HG03060 (cell line): ENCODE data around the gene HIBCH.
"Not testable (repeated sequence)": the region's sequence is repeated elsewhere in the genome, so short reads cannot be mapped to it uniquely, and the experiment has no call there.

Experiments used
- ATAC-seq: cut with Tn5 transposase; IDR thresholded peaks from one replicate; pipeline ENCODE4 v1.9.1; 2021; ENCODE audit warnings: low read depth, moderate number of reproducible peaks; ENCODE audit not compliant: unreplicated experiment

HIBCH gene

GRCh38 chr2:190311893-190312634, 7.6 kb downstream of the HIBCH start:
- no peak for ATAC-seq

- ATAC-seq = no peak
Measured at GRCh38 chr2:190308031-190308430, 11.6 kb downstream of the HIBCH start.

GRCh38 chr2:190304404-190304803, 15.2 kb downstream of the HIBCH start:
- no peak for ATAC-seq

GRCh38 chr2:190303647-190304046, 16.0 kb downstream of the HIBCH start:
- no peak for ATAC-seq

- ATAC-seq = no peak
Measured at GRCh38 chr2:190302052-190302451, 17.6 kb downstream of the HIBCH start.

- no peak for ATAC-seq
Measured at GRCh38 chr2:190301032-190301431, 18.6 kb downstream of the HIBCH start.

- not testable (repeated sequence) for ATAC-seq
Measured at GRCh38 chr2:190297880-190298279, 21.7 kb downstream of the HIBCH start.

GRCh38 chr2:190283783-190284182, 35.8 kb downstream of the HIBCH start:
- ATAC-seq = no peak

GRCh38 chr2:190280565-190281350, 38.9 kb downstream of the HIBCH start:
- no peak for ATAC-seq

- not testable (repeated sequence) for ATAC-seq
Measured at GRCh38 chr2:190279256-190280134, 40.1 kb downstream of the HIBCH start.

GRCh38 chr2:190277234-190278112, 42.2 kb downstream of the HIBCH start:
- ATAC-seq = no peak

- ATAC-seq = no peak
Measured at GRCh38 chr2:190272457-190272842, 47.2 kb downstream of the HIBCH start.

- no peak for ATAC-seq
Measured at GRCh38 chr2:190271783-190272456, 47.7 kb downstream of the HIBCH start.

- ATAC-seq = no peak
Measured at GRCh38 chr2:190270298-190270697, 49.3 kb downstream of the HIBCH start.

- not testable (repeated sequence) for ATAC-seq
Measured at GRCh38 chr2:190269699-190270098, 49.9 kb downstream of the HIBCH start.

- ATAC-seq = no peak
Measured at GRCh38 chr2:190267302-190267701, 52.3 kb downstream of the HIBCH start.

GRCh38 chr2:190266314-190266713, 53.3 kb downstream of the HIBCH start:
- ATAC-seq = no peak

GRCh38 chr2:190261851-190262250, 57.8 kb downstream of the HIBCH start:
- ATAC-seq = no peak

GRCh38 chr2:190256087-190256486, 63.5 kb downstream of the HIBCH start:
- ATAC-seq = no peak
